ENCODE results near the gene FBXO41.

FBXO41 gene

GRCh38 chr2:73250872-73251846 is 33.1 kb downstream of the FBXO41 start:
- in situ Hi-C loops (cut with HindIII; ENCODE audit: low sequenced_read_pairs): no loop called here

- in situ Hi-C loops (cut with HindIII; ENCODE audit: low sequenced_read_pairs): no loop called here
Measured at GRCh38 chr2:73249636-73250035, 34.6 kb downstream of the FBXO41 start.

- in situ Hi-C loops (cut with HindIII; ENCODE audit: low sequenced_read_pairs): no loop called here
Measured at GRCh38 chr2:73246850-73247249, 37.4 kb downstream of the FBXO41 start.

- in situ Hi-C loops (cut with HindIII; ENCODE audit: low sequenced_read_pairs): no loop called here
Measured at GRCh38 chr2:73244580-73244979, 39.7 kb downstream of the FBXO41 start.

GRCh38 chr2:73243884-73244570 is 40.3 kb downstream of the FBXO41 start:
- in situ Hi-C loops (cut with HindIII; ENCODE audit: low sequenced_read_pairs): no loop called here

- in situ Hi-C loops (cut with HindIII; ENCODE audit: low sequenced_read_pairs): loop anchor here (5.0 kb wide), 1 partner anchor 53 kb away; the partner anchor contains the start of gene EGR4
Measured at GRCh38 chr2:73239776-73240175, 44.5 kb downstream of the FBXO41 start.

GRCh38 chr2:73238976-73239375 is 45.3 kb downstream of the FBXO41 start:
- in situ Hi-C loops (cut with HindIII; ENCODE audit: low sequenced_read_pairs): loop anchor here (5.0 kb wide), 1 partner anchor 53 kb away; the partner anchor contains the start of gene EGR4

- in situ Hi-C loops (cut with HindIII; ENCODE audit: low sequenced_read_pairs): loop anchor here (5.0 kb wide), 1 partner anchor 54 kb away; the partner anchor contains the start of gene EGR4
Measured at GRCh38 chr2:73238149-73238548, 46.1 kb downstream of the FBXO41 start.

- in situ Hi-C loops (cut with HindIII; ENCODE audit: low sequenced_read_pairs): loop anchor here (5.0 kb wide), 1 partner anchor 55 kb away; the partner anchor contains the start of gene EGR4
Measured at GRCh38 chr2:73237168-73237567, 47.1 kb downstream of the FBXO41 start.

GRCh38 chr2:73235315-73236028 is 48.8 kb downstream of the FBXO41 start:
- in situ Hi-C loops (cut with HindIII; ENCODE audit: low sequenced_read_pairs): loop anchor here (5.0 kb wide), 1 partner anchor 57 kb away; the partner anchor contains the start of gene EGR4

GRCh38 chr2:73233932-73234832 is 50.1 kb downstream of the FBXO41 start, which contains the start of gene CCT7:
TSS of gene CCT7 (plus strand) at chr2:73234308. CDS start at chr2:73234379, 71 bp downstream.
- in situ Hi-C loops (cut with HindIII; ENCODE audit: low sequenced_read_pairs): no loop called here

GRCh38 chr2:73233154-73233931 is 50.9 kb downstream of the FBXO41 start, which contains the start of gene PRADC1:
TSS of gene PRADC1 (minus strand) at chr2:73233239. CDS start at chr2:73233160, 79 bp downstream.
- in situ Hi-C loops (cut with HindIII; ENCODE audit: low sequenced_read_pairs): no loop called here

GRCh38 chr2:73232403-73233153 is 51.7 kb downstream of the FBXO41 start:
- in situ Hi-C loops (cut with HindIII; ENCODE audit: low sequenced_read_pairs): no loop called here

- in situ Hi-C loops (cut with HindIII; ENCODE audit: low sequenced_read_pairs): no loop called here
Measured at GRCh38 chr2:73228631-73229030, 55.6 kb downstream of the FBXO41 start.

- in situ Hi-C loops (cut with HindIII; ENCODE audit: low sequenced_read_pairs): no loop called here
Measured at GRCh38 chr2:73227086-73227485, 57.2 kb downstream of the FBXO41 start.

GRCh38 chr2:73225513-73226360 is 58.5 kb downstream of the FBXO41 start:
- in situ Hi-C loops (cut with HindIII; ENCODE audit: low sequenced_read_pairs): no loop called here

GRCh38 chr2:73223821-73224220 is 60.5 kb downstream of the FBXO41 start:
- in situ Hi-C loops (cut with HindIII; ENCODE audit: low sequenced_read_pairs): no loop called here

Data from DLD1 (cell line).